ENCODE data around the gene FAM170B. TPM values are rescaled to one million over a fixed set of nuclear protein-coding genes. Genes with fewer than 3 reads are reported as not detected.

The FAM170B gene
- total and polyA plus RNA-seq, 3 donors from 2014 or later, result 1.2 to 11.7 (median 10.5) TPM

DNA sequence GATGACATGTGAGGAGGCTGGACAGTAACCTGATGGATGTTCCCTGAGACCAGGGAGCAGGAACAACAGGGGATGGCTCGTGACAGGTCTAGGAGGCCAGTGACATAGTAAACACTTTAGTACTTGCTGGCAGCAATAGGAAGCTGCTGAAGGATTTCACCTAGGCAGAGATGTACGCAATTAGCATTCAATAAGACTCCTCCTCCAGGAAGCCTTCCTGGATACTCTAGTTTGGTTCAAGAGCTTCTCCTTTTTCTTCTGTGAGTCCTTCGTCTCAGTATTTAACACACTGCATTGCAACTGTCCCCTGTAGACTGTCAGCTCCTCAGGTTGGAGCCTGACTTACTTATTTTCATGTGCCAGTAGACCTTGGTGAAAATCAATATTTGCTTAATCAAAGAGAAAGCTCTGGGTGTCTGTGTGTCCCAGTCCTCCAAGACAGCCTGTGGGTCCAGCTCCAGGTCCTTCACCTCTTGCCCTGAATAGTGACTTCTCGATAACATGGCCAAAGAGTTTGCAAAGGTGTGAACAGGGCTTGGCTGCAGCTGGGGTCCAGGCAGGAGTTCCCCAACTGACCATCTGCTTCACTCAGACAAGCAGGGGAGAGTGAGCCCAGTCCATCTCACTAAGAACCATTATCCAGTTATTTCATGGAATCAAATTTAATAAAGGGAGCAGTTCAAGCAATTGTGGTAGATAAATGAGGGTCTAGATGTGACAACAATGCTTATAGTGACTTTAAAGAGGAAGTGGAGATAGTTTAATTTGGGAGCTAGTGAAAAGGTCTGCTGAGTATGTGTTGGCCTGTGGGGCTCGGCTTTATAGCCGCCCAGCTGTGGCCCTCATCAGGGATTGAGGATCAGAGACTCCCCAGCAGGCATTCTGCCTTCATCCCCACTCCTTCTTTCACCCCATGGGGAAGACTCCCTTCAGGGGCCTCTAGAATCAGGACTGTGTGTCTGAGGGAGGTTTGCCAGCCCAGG lies 45.0 kb upstream of the FAM170B start:
- Histone ChIP-seq H3K4me3 (no peak overlapping the region), H3K27me3 (no peaks in the 10 kb centered on the region), H3K9me3 (no peaks in the 10 kb centered on the region), H3K4me1 (no peaks in the 10 kb centered on the region), H3K27ac (no peak overlapping the region), H3K36me3 (ENCODE audit: low read depth, missing control alignments) (no peaks in the 10 kb centered on the region)
- 85 to 92% methylated on average over 6 of the region's 6 CpGs for WGBS, 2 donors
- TF ChIP-seq, protein P1, sequence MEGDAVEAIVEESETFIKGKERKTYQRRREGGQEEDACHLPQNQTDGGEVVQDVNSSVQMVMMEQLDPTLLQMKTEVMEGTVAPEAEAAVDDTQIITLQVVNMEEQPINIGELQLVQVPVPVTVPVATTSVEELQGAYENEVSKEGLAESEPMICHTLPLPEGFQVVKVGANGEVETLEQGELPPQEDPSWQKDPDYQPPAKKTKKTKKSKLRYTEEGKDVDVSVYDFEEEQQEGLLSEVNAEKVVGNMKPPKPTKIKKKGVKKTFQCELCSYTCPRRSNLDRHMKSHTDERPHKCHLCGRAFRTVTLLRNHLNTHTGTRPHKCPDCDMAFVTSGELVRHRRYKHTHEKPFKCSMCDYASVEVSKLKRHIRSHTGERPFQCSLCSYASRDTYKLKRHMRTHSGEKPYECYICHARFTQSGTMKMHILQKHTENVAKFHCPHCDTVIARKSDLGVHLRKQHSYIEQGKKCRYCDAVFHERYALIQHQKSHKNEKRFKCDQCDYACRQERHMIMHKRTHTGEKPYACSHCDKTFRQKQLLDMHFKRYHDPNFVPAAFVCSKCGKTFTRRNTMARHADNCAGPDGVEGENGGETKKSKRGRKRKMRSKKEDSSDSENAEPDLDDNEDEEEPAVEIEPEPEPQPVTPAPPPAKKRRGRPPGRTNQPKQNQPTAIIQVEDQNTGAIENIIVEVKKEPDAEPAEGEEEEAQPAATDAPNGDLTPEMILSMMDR (IDR thresholded peaks at IDR 0.05), result no peak
- no peak for TF ChIP-seq POLR2A (IDR thresholded peaks at IDR 0.05)
- no peak for DNase-seq
- intact Hi-C loops (cut with DNase I; ENCODE audit: low total_unique reads), result no loop called here

DNA sequence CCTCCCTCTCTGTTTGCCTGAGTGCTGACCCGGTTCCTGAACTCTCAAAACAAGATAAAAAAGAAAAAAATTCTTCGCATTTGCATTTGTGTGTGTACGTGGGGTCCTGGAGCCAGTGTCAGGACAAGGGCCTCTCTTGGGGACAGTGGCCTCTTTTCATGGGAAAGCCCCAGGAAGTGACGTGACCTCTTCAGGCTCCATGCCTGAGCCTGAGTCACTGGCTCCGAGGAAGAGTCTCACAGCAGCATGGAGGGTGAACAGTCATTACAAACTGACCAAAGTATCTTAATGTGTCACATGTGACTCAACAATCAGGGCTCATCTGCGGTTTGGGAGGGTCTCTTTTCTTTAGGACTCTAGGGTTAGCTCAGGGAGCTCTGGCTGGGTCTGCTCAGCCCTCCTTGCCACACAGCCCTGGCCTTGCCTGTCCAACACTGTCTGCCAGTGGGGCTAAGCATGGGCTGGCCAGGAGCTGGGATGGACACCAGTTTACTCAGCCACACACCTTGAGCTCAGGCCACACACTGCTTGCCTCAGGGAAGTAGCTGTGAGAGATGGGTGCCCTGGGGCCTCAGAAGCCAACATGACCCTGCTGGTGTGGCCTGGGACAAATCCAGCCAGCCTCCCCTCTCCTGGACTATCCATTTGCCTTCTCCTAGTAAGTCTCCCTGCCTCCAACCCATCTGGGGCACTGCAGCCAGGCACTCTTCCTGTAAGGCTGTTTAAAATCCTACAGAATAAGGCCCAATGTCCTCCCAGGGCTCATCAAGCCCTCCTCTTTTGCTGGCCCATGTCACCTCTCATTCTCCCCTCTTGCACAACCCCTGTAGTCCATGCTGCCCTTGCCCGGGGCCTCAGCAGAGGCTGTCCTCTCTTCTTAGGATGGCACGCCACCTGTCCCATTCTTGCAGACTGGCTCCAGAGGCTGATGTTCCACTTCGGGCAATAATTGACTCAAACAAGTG lies 43.9 kb upstream of the FAM170B start:
- no peak overlapping the region for H3K27ac ChIP-seq
- H3K9me3 ChIP-seq, result no peaks in the 10 kb centered on the region
- intact Hi-C loops (cut with DNase I; ENCODE audit: low total_unique reads), result no loop called here
- no peaks in the 10 kb centered on the region for H3K27me3 ChIP-seq
- H3K4me3 ChIP-seq, result no peak overlapping the region
- H3K4me1 ChIP-seq, result no peaks in the 10 kb centered on the region
- 65 to 67% methylated on average over 9 of the region's 9 CpGs for WGBS, 2 donors
- no peak for DNase-seq
- TF ChIP-seq POLR2A (IDR thresholded peaks at IDR 0.05), result no peak
- TF ChIP-seq, protein P1 (IDR thresholded peaks at IDR 0.05), result no peak
- no peaks in the 10 kb centered on the region for H3K36me3 ChIP-seq (ENCODE audit: low read depth, missing control alignments)

DNA sequence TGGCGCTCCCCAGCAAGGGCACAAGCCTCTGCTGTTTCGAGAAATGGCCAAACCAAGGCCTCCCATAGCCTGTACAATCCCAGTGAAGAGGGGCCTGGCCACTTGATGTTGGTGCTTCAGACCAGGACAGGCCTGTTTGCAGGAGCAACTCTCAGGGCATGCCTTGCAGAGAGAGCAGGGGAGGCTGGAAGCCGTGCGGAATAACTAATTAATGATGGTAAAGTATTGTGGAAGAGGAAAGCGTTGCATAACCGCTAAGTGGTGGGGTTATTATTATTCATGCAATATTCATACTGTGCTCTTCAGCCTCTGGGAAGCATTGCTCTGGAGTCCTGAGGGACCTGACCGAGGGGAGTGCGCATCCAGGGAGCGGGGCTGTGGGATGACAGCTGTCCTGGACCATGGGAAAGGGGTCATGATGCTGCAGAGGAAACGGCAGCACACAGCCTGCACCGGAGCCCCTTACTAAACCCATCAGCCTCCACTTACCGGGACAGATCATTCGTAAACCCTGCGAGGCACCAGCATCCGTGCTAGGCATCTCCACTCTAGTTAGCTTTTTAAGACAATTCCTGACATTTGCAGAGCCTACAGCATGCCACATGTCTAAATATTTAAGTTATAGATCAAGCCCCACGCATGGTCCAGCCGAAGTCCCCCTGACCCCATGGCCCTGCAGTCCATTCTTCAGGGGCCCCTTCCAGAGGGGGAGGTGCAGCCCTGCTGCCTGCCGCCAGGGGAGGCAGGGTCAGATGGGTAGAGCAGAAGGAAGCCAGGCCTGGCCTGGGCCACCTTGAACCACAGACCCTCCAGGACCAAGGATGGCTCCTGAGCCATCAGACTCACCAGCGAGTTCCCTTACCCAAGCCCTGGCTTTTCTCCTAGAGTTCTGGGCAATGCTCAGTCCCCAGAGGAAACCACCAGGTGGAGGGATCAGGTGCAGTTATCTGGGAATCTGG lies 42.8 kb upstream of the FAM170B start:
- Histone ChIP-seq H3K27ac (no peak overlapping the region), H3K4me3 (no peak overlapping the region), H3K27me3 (no peaks in the 10 kb centered on the region), H3K4me1 (no peaks in the 10 kb centered on the region), H3K9me3 (no peaks in the 10 kb centered on the region), H3K36me3 (ENCODE audit: low read depth, missing control alignments) (no peaks in the 10 kb centered on the region)
- TF ChIP-seq, protein P1 (IDR thresholded peaks at IDR 0.05), result no peak
- WGBS, 2 donors, result 87% methylated on average over 15 to 19 of the region's 19 CpGs
- intact Hi-C loops (cut with DNase I; ENCODE audit: low total_unique reads), result no loop called here
- no peak for DNase-seq

DNA sequence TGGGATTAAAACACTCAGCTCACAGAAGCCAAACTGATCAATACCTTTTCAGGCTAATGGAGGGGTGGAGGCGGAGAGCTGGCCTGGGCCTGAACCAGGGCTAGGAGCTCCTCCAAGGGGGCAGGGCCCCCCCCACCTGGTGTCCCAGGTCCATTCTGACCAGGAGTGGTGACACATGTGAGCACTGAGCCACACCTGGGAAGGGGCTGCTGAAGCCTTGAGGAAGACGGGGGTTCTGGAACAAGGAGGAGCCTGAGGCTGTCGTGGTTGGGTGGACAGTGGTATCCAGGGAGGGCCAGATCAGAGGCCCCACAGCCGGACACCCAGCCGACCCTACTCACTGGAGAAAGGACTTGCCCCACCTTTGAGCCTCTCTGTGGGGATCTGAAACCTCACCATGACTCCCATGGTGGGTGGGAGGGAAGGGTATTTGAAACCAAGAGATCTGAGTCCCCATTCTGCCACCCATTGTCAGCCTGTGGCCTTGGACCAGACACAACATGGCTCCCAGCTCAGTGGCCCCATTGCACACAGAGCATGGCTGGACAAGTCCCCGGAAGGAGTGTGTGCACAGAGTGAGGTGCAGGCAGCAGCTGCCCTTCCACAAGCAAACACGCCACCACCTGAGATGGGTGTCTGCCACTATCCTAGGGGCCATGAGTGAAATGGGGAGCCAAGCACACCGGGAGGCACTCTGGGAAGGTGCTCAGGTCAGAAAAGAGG lies 41.9 kb upstream of the FAM170B start:
- Histone ChIP-seq H3K4me3 (no peak overlapping the region), H3K27me3 (no peaks in the 10 kb centered on the region), H3K9me3 (no peaks in the 10 kb centered on the region), H3K36me3 (ENCODE audit: low read depth, missing control alignments) (no peaks in the 10 kb centered on the region), H3K27ac (no peak overlapping the region), H3K4me1 (no peaks in the 10 kb centered on the region)
- intact Hi-C loops (cut with DNase I; ENCODE audit: low total_unique reads), result no loop called here
- TF ChIP-seq POLR2A (IDR thresholded peaks at IDR 0.05), result no peak
- TF ChIP-seq, protein P1 (IDR thresholded peaks at IDR 0.05), result no peak
- 88 to 96% methylated on average over 7 to 8 of the region's 8 CpGs for WGBS, 2 donors
- no peak for DNase-seq

Measured in testis (tissue), 3 donors.